Measurements from ENCODE around the gene DHDDS. TPM values are rescaled to one million over a fixed set of nuclear protein-coding genes. Genes with fewer than 3 reads are reported as not detected.
"Not testable (repeated sequence)": the region's sequence is repeated elsewhere in the genome, so short reads cannot be mapped to it uniquely, and the experiment has no call there.

DHDDS gene, protein sequence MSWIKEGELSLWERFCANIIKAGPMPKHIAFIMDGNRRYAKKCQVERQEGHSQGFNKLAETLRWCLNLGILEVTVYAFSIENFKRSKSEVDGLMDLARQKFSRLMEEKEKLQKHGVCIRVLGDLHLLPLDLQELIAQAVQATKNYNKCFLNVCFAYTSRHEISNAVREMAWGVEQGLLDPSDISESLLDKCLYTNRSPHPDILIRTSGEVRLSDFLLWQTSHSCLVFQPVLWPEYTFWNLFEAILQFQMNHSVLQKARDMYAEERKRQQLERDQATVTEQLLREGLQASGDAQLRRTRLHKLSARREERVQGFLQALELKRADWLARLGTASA
- 10 to 100 TPM; 38.6 to 59.4 TPM for total RNA-seq

DNA sequence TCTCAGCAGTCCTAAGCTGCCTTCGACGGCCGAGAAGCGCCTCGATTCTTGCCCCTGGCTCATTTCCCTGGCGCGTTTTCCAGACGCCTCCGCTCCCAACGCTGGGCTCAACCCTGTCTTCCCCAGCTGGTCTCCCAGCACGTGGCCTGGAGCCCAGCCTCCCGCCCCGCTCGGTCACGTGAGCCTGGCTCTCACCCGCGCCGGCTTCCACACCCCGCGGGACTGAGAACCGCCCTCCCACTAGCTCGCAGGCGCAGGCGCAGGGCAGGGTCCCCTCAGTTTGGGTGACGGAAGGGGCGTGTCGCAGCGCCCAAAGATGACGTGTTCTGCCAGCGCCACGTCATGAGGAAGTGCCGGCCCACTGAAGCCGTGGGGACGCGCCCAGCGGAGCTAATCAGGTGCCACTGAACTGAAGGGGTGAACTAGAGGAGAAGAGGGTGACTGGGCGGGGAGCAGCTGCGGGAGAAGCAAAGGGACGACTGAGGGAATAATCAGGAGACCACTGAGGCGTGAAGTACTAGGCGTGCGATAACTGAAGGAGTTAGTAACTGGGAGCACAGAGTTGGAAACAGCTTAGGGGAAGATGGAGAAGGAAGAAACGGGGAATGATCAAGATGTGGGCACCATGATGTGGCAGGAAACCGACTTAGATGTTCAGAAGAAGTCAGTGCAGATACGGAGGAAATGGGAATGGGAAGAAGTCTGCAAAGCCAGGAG lies at the start of gene DHDDS:
TSS of gene DHDDS (plus strand) at position 343 of the 717 bp plus-strand sequence. CDS start 625 bp downstream, outside the sequence.
- no peak for TF ChIP-seq CTCF (IDR thresholded peaks at IDR 0.05)
- H3K36me3 ChIP-seq: peaks cover 5% of the 10 kb centered on the region
- H3K9me3 ChIP-seq: no peaks in the 10 kb centered on the region
- peak within 1 kb of the TSS; percentile 84 for H3K4me3 ChIP-seq
- H3K27ac ChIP-seq: peak within 1 kb of the TSS; percentile 59 to 68
- DNase-seq (ENCODE audit: low spot score): peak; percentile 92
- H3K4me1 ChIP-seq (ENCODE audit: control insufficient read depth in 1 of 2, low read depth in 2 of 2): peaks cover 11 to 27% of the 10 kb centered on the region in 2 donors
- no peaks in the 10 kb centered on the region for H3K27me3 ChIP-seq (replicated peaks; ENCODE audit: insufficient read depth)
- peak; percentile 96 for ATAC-seq (ENCODE audit: insufficient number of reproducible peaks, low FRiP score, low read depth)

- TF ChIP-seq CTCF (IDR thresholded peaks at IDR 0.05): no peak
- Histone ChIP-seq H3K27me3 (replicated peaks; ENCODE audit: insufficient read depth) (no peaks in the 10 kb centered on the region), H3K27ac (no peak overlapping the region), H3K4me1 (ENCODE audit: control insufficient read depth in 1 of 2, low read depth in 2 of 2) (no peaks in the 10 kb centered on the region), H3K9me3 (no peaks in the 10 kb centered on the region), H3K4me3 (no peak overlapping the region), H3K36me3 (no peaks in the 10 kb centered on the region)
- DNase-seq (ENCODE audit: low spot score) (no peak), ATAC-seq (ENCODE audit: insufficient number of reproducible peaks, low FRiP score, low read depth) (no peak)
Measured at GRCh38 chr1:26384076-26384475, 48.0 kb upstream of the DHDDS start.

GRCh38 chr1:26385063-26385462 lies 47.1 kb upstream of the DHDDS start:
- not testable (repeated sequence) for H3K4me1 ChIP-seq (ENCODE audit: control insufficient read depth in 1 of 2, low read depth in 2 of 2); H3K27me3 ChIP-seq (replicated peaks; ENCODE audit: insufficient read depth); H3K9me3 ChIP-seq; ATAC-seq (ENCODE audit: insufficient number of reproducible peaks, low FRiP score, low read depth); DNase-seq (ENCODE audit: low spot score); H3K4me3 ChIP-seq; H3K27ac ChIP-seq; H3K36me3 ChIP-seq

DNA sequence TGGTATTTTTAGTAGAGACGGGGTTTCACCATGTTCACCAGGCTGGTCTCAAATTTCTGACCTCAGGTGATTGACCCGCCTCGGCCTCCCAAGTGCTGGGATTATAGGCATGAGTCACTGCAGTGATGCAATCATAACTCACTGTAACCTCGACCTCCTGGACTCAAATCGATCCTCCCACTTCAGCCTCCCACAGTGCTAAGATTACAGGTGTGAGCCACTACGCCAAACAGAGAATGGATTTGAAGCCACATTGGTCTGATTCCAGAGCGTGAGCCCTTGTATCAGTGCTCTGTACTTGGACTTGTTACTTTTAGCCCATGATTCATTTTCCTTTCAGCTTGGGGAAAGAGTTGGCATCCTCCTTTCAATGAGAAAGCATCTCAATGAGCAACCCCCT lies 44.7 kb upstream of the DHDDS start:
- no peaks in the 10 kb centered on the region for H3K27me3 ChIP-seq (replicated peaks; ENCODE audit: insufficient read depth)
- no peak overlapping the region for H3K4me3 ChIP-seq
- DNase-seq (ENCODE audit: low spot score) (no peak), ATAC-seq (ENCODE audit: insufficient number of reproducible peaks, low FRiP score, low read depth) (no peak)
- no peaks in the 10 kb centered on the region for H3K4me1 ChIP-seq (ENCODE audit: control insufficient read depth in 1 of 2, low read depth in 2 of 2)
- no peak for TF ChIP-seq CTCF (IDR thresholded peaks at IDR 0.05)
- H3K36me3 ChIP-seq: no peaks in the 10 kb centered on the region
- no peak overlapping the region for H3K27ac ChIP-seq
- no peaks in the 10 kb centered on the region for H3K9me3 ChIP-seq

DNA sequence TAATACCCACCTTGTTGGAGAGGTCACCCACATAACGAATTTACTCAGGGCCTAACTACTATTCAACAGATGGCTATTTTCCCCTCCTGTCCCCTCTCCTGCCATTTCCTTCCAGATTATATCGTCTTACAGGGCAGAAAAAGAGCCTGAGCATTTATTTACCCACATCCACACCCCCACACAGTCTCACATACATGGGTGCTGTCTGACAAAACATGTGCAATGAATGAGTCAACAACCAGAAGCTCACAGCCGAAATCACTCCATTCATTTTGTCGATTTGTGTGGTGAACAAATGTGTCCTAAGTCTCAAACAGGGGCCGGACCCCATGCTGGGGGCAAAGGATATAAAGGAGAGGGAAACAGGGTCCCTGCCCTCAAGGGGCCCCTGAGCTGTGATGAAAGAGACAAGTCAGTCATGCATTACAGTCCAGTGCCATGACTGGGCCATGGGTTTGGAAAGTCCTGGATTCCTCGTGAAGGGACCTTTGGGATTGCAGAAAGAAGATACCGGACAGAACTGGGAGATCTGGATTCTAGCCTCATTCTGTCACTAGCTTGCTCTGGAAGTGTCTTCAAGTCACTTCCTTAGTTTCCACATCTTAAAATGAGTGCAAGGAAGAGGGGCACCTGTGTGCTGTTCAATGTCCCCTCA lies 43.2 kb upstream of the DHDDS start:
- Histone ChIP-seq H3K36me3 (no peaks in the 10 kb centered on the region), H3K4me3 (no peak overlapping the region), H3K9me3 (no peaks in the 10 kb centered on the region), H3K4me1 (ENCODE audit: control insufficient read depth in 1 of 2, low read depth in 2 of 2) (no peaks in the 10 kb centered on the region), H3K27me3 (replicated peaks; ENCODE audit: insufficient read depth) (no peaks in the 10 kb centered on the region), H3K27ac (no peak overlapping the region)
- ATAC-seq (ENCODE audit: insufficient number of reproducible peaks, low FRiP score, low read depth): no peak
- no peak for DNase-seq (ENCODE audit: low spot score)
- no peak for TF ChIP-seq CTCF (IDR thresholded peaks at IDR 0.05)
